Neural progenitor cell (in vitro differentiated cells): ENCODE results near the gene BEND3. TPM values are rescaled to one million over a fixed set of nuclear protein-coding genes. Genes with fewer than 3 reads are reported as not detected.

Experiments used
- DNase-seq: peaks from one replicate; pipeline ENCODE4 v3.0.0-alpha.2; 2016; ENCODE audit warnings: low spot score
- H2AFZ ChIP-seq: fragments of 200-600 bp; sonication (generic); replicated peaks from 2 replicates; pipeline ENCODE4 v1.6.1; 2016; ENCODE audit warnings: antibody characterized with exemption
- H3F3A ChIP-seq: fragments of 200-600 bp; sonication (generic); 2 replicates; pipeline ENCODE4 v1.6.1; 2016; ENCODE audit warnings: antibody characterized with exemption, low read depth
- H3K27ac ChIP-seq: fragments of 200-600 bp; sonication (generic); 2 replicates; pipeline ENCODE4 v1.5.1; 2016; ENCODE audit warnings: mild to moderate bottlenecking
- H3K27me3 ChIP-seq: fragments of 200-600 bp; sonication (generic); 2 replicates; pipeline ENCODE4 v1.6.1; 2016; ENCODE audit warnings: mild to moderate bottlenecking, moderate library complexity
- H3K36me3 ChIP-seq: fragments of 200-600 bp; sonication (generic); 2 replicates; pipeline ENCODE4 v1.5.1; 2016
- H3K4me1 ChIP-seq: fragments of 200-600 bp; sonication (generic); 2 replicates; pipeline ENCODE4 v1.6.1; 2016; ENCODE audit warnings: mixed run types
- H3K4me2 ChIP-seq: fragments of 200-600 bp; sonication (generic); 2 replicates; pipeline ENCODE4 v1.6.1; 2016
- H3K4me3 ChIP-seq: fragments of 200-600 bp; sonication (generic); 2 replicates; pipeline ENCODE4 v1.5.1; 2016
- H3K79me2 ChIP-seq: fragments of 200-600 bp; sonication (generic); 2 replicates; pipeline ENCODE4 v1.6.1; 2016; ENCODE audit warnings: low read depth
- H3K9ac ChIP-seq: fragments of 200-600 bp; sonication (generic); 2 replicates; pipeline ENCODE4 v1.6.1; 2016
- H3K9me3 ChIP-seq: fragments of 200-600 bp; sonication (generic); 2 replicates; pipeline ENCODE4 v1.5.1; 2016; ENCODE audit warnings: low read depth
- H4K20me1 ChIP-seq: fragments of 200-600 bp; sonication (generic); 2 replicates; pipeline ENCODE4 v1.6.1; 2016; ENCODE audit warnings: low read depth
- H3K27ac Mint-ChIP-seq: 3 replicates; pipeline ENCODE4 v1.8.0; 2021; ENCODE audit warnings: mixed read lengths
- H3K27me3 Mint-ChIP-seq: 2 replicates; pipeline ENCODE4 v1.8.0; 2022; ENCODE audit warnings: low read depth, mild to moderate bottlenecking, inconsistent platforms, moderate library complexity, mixed read lengths; ENCODE audit not compliant: insufficient read depth
- H3K36me3 Mint-ChIP-seq: 3 replicates; pipeline ENCODE4 v1.8.0; 2021; ENCODE audit warnings: mixed read lengths
- H3K4me1 Mint-ChIP-seq: 3 replicates; pipeline ENCODE4 v1.8.0; 2021; ENCODE audit warnings: mixed read lengths
- H3K4me3 Mint-ChIP-seq: 3 replicates; pipeline ENCODE4 v1.8.0; 2021; ENCODE audit warnings: mild to moderate bottlenecking, moderate library complexity, mixed read lengths
- H3K9me3 Mint-ChIP-seq: 3 replicates; pipeline ENCODE4 v1.8.0; 2020; ENCODE audit warnings: mixed read lengths
- EZH2 ChIP-seq: fragments of 200-600 bp; sonication (generic); IDR thresholded peaks from 2 replicates; pipeline ENCODE4 v1.6.1; 2017; ENCODE audit warnings: antibody characterized with exemption, mild to moderate bottlenecking, moderate library complexity
- EZH2phosphoT487 ChIP-seq: fragments of 200-600 bp; sonication (generic); IDR thresholded peaks from 2 replicates; pipeline ENCODE4 v1.6.1; 2017; ENCODE audit warnings: antibody characterized with exemption
- total RNA-seq: library from RNA; depleted of rRNA; stranded (reverse); fragments of >200 nt; gene quantifications from 2 replicates; pipeline ENCODE4 v1.2.3, GENCODE V29; 2015; ENCODE audit warnings: low replicate concordance
- TF ChIP-seq, protein P1 (sequence below): fragments of 200-600 bp; sonication (generic); IDR thresholded peaks from 2 replicates; pipeline ENCODE4 v1.5.1; 2017; ENCODE audit warnings: antibody characterized with exemption, mild to moderate bottlenecking

Gene BEND3
- total RNA-seq, 1 donor from 2014 or later: 9.2 TPM

DNA sequence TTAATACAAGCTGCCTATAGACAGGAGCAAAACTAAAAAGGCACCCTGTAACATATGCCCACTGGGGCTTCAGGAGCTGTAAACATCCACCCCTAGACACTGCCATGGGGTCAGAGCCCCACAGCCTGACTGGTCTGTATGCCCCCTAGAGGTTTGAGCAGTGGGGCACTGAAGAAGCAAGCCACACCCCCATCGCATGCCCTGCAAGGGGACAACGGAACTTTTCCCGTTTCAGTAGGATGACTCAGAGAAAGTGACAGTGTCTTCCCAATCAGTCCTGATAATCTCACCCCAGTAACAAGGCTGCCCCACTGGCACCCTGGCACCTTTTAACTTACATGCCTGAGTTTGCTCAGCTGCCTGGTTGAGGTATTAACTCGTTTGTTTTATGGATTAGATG lies 35.9 kb downstream of the BEND3 start:
- no peak overlapping the region for H3K27ac ChIP-seq
- DNase-seq: no peak

DNA sequence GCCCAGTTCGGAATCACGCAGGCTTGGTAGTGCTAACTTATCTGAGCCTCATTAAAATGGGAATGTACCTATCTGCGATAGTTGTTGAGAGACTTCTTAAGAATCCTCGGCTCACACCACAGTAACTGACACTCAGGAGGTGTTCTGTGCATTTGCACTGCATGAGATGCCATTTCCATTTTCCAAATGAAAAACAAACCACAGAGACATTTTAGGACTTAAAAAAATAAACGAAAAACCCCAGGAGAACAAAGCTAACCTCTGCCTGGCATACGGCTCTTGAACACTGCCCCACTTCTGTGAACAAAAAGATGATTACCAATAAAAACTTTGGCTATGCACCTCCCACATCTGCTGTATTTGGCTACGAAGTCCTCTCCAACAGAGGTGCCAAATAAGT lies 37.6 kb downstream of the BEND3 start:
- H3K9ac ChIP-seq: no peak overlapping the region
- Mint-ChIP-seq H3K4me3 (no peak overlapping the region), H3K4me1 (no peaks in the 10 kb centered on the region), H3K36me3 (peaks cover 5% of the 10 kb centered on the region), H3K27ac (no peak overlapping the region), H3K9me3 (no peaks in the 10 kb centered on the region), H3K27me3 (peaks cover 2% of the 10 kb centered on the region)
- no peaks in the 10 kb centered on the region for H3K27me3 ChIP-seq
- H3F3A ChIP-seq: no peaks in the 10 kb centered on the region
- no peaks in the 10 kb centered on the region for H3K9me3 ChIP-seq
- H3K79me2 ChIP-seq: no peaks in the 10 kb centered on the region
- no peaks in the 10 kb centered on the region for H4K20me1 ChIP-seq
- no peak for TF ChIP-seq EZH2phosphoT487
- TF ChIP-seq EZH2: no peak
- TF ChIP-seq, protein P1, sequence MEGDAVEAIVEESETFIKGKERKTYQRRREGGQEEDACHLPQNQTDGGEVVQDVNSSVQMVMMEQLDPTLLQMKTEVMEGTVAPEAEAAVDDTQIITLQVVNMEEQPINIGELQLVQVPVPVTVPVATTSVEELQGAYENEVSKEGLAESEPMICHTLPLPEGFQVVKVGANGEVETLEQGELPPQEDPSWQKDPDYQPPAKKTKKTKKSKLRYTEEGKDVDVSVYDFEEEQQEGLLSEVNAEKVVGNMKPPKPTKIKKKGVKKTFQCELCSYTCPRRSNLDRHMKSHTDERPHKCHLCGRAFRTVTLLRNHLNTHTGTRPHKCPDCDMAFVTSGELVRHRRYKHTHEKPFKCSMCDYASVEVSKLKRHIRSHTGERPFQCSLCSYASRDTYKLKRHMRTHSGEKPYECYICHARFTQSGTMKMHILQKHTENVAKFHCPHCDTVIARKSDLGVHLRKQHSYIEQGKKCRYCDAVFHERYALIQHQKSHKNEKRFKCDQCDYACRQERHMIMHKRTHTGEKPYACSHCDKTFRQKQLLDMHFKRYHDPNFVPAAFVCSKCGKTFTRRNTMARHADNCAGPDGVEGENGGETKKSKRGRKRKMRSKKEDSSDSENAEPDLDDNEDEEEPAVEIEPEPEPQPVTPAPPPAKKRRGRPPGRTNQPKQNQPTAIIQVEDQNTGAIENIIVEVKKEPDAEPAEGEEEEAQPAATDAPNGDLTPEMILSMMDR: no peak
- no peak overlapping the region for H3K4me3 ChIP-seq
- no peak for DNase-seq
- no peaks in the 10 kb centered on the region for H3K36me3 ChIP-seq
- H2AFZ ChIP-seq: no peak overlapping the region
- no peaks in the 10 kb centered on the region for H3K4me1 ChIP-seq
- no peak overlapping the region for H3K4me2 ChIP-seq
- H3K27ac ChIP-seq: no peak overlapping the region

More for the DNA sequence above, 35.9 kb downstream of the BEND3 start:
- no peaks in the 10 kb centered on the region for H3K79me2 ChIP-seq
- H3K36me3 ChIP-seq: no peaks in the 10 kb centered on the region
- H3K9ac ChIP-seq: no peak overlapping the region
- TF ChIP-seq EZH2phosphoT487: no peak
- TF ChIP-seq, protein P1: peak; percentile 8
- H3K27me3 Mint-ChIP-seq: peaks cover 2% of the 10 kb centered on the region
- no peaks in the 10 kb centered on the region for H3K9me3 ChIP-seq
- no peaks in the 10 kb centered on the region for H3K9me3 Mint-ChIP-seq
- peaks cover 13% of the 10 kb centered on the region for H3K36me3 Mint-ChIP-seq
- no peaks in the 10 kb centered on the region for H3K4me1 Mint-ChIP-seq
- no peak overlapping the region for H3K4me3 ChIP-seq
- no peaks in the 10 kb centered on the region for H3K27me3 ChIP-seq
- no peak overlapping the region for H3K27ac Mint-ChIP-seq
- no peak overlapping the region for H3K4me3 Mint-ChIP-seq
- no peak overlapping the region for H3K4me2 ChIP-seq
- H2AFZ ChIP-seq: no peak overlapping the region
- H3F3A ChIP-seq: no peaks in the 10 kb centered on the region
- H4K20me1 ChIP-seq: no peaks in the 10 kb centered on the region
- H3K4me1 ChIP-seq: no peaks in the 10 kb centered on the region

DNA sequence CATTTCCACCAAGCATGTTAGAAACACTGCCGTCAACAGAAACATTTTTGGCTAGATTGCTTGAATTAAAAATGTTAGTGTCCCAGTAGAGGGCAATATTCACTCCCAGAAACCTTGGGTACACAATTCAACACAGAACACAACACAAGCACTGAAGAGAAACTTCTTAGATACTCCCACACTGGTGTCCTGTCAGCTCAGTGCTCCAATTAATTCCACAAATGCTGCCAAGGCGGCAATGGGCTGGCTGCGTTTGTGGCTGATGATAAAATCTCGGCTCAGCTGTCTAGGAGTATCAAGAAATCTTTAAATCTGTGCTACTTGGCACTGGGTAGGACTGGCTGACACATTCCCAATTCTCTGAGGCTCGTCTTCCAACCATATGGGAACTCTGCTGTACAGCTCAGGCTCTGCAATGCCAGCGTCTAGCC lies 39.3 kb downstream of the BEND3 start:
- DNase-seq: no peak
- H3K4me2 ChIP-seq: no peak overlapping the region

More for the DNA sequence above, 39.3 kb downstream of the BEND3 start:
- TF ChIP-seq, protein P1: no peak
- TF ChIP-seq EZH2phosphoT487 (no peak), EZH2 (no peak)
- Histone ChIP-seq H3K79me2 (no peaks in the 10 kb centered on the region), H3K4me1 (no peaks in the 10 kb centered on the region), H2AFZ (no peak overlapping the region), H3F3A (no peaks in the 10 kb centered on the region), H3K9me3 (no peaks in the 10 kb centered on the region), H3K27me3 (no peaks in the 10 kb centered on the region), H3K9ac (peak overlapping the region; percentile 13), H3K27ac (no peak overlapping the region), H3K4me3 (no peak overlapping the region), H3K36me3 (no peaks in the 10 kb centered on the region), H4K20me1 (no peaks in the 10 kb centered on the region)
- no peaks in the 10 kb centered on the region for H3K4me1 Mint-ChIP-seq
- H3K27ac Mint-ChIP-seq: no peak overlapping the region
- H3K27me3 Mint-ChIP-seq: no peaks in the 10 kb centered on the region
- H3K9me3 Mint-ChIP-seq: no peaks in the 10 kb centered on the region
- no peak overlapping the region for H3K4me3 Mint-ChIP-seq
- H3K36me3 Mint-ChIP-seq: peaks cover 2% of the 10 kb centered on the region
